Ovary (tissue), 3 donors: ENCODE results near the gene SLX4IP.

Experiments
- CTCF ChIP-seq, 3 donors: fragments of 450-650 bp in 2 of 3; fragments of 200-600 bp in 1 of 3; IDR thresholded peaks; one replicate each; pipeline versions ENCODE4 v1.5.1 to v1.8.0; 2016 to 2022; ENCODE audit warnings: antibody characterized with exemption in 3 of 3, mild to moderate bottlenecking in 1 of 3
- EP300 ChIP-seq: sonication (generic); formaldehyde crosslinking; IDR thresholded peaks from one replicate; pipeline ENCODE4 v1.6.1; 2017; ENCODE audit warnings: antibody characterized with exemption
- POLR2A ChIP-seq: fragments of 450-650 bp; IDR thresholded peaks from one replicate; pipeline ENCODE4 v1.6.1; 2017; ENCODE audit warnings: antibody characterized with exemption, mild to moderate bottlenecking, moderate library complexity
- donor health status: DM: no; HTN: no; CAD: no.

DNA sequence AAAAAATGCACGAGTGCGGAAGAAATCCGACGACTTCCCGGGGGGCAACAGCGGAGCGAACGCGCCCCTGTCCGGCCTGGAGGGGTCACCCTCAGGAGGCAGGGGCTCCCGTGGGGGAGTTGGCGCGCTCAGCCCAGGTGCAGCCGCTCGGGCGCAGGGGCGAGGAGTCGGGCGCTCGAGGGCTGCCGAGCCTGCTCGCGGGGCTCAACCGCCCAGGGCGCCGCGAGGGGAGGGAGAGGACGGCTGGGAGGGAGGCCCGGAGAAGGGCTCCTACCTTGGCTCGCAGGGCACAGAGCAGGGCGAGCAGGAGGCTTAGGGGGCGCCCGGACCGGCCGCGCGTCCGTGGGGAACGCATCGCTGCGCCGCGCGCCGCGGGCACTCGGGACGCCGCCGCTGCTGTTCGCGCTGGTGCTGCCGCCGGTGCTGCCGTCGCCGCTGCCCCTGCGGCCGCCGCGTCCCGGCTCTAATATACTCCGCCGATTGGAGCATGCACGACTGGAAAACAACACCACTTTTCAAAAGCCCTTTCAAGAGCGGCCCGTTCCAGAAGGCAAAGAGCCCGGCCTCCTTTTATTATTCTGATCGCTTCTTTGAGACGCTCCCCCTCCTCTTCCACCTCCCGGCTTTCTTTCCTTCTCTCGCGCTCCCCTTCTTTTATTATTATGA, 238.2 kb downstream of the SLX4IP start:
- no peak for TF ChIP-seq CTCF (IDR thresholded peaks at IDR 0.05)
- no peak for TF ChIP-seq POLR2A
- no peak for TF ChIP-seq EP300
